GM18511 (cell line): ENCODE measurements around the gene CBY1.

Experiments used
- ATAC-seq: cut with Tn5 transposase; IDR thresholded peaks from one replicate; pipeline ENCODE4 v1.9.1; 2021; ENCODE audit warnings: mild to moderate bottlenecking, moderate library complexity; ENCODE audit not compliant: unreplicated experiment

The CBY1 gene

GRCh38 chr22:38720350-38720749 is 63.9 kb downstream of the CBY1 start:
- ATAC-seq, result no peak

GRCh38 chr22:38721551-38721950 is 65.1 kb downstream of the CBY1 start:
- no peak for ATAC-seq
